Right ventricle myocardium superior (tissue), 1 donor: Measurements from ENCODE around the gene LYPLA2. TPM values are rescaled to one million over a fixed set of nuclear protein-coding genes. Genes with fewer than 3 reads are reported as not detected.
"Not testable (repeated sequence)": the region's sequence is repeated elsewhere in the genome, so short reads cannot be mapped to it uniquely, and the experiment has no call there.

ENCODE experiments used
- ATAC-seq: fragments of 200-7000 bp; cut with Tn5 transposase; one replicate; pipeline ENCODE4 v1.9.1; 2020; ENCODE audit warnings: mild to moderate bottlenecking; ENCODE audit not compliant: poor library complexity
- DNase-seq: peaks from one replicate; pipeline ENCODE4 v3.0.0-alpha.2; 2020
- intact Hi-C: fragments of 100-400 bp; cut with DNase I; formaldehyde crosslinking; loops from one replicate; pipeline ENCODE4 v1.11.2; 2022
- total RNA-seq: library from RNA; stranded (reverse); fragmentation: NEBNext Ultra II Directional; extraction: Animal tissue kit (Norgen Biotek cat#: 25700); gene quantifications from one replicate; pipeline ENCODE4 v1.2.1, GENCODE V29; 2021
- donor health status: DM: no; HTN: yes; CAD: no; lungs with severe emphysema.

The LYPLA2 gene
- total RNA-seq, 1 donor from 2014 or later = 26.8 TPM

GRCh38 chr1:23774174-23774880 is 16.6 kb upstream of the LYPLA2 start:
- DNase-seq = no peak
- ATAC-seq = no peak
- intact Hi-C loops = loop anchor here (5.0 kb wide), 1 partner anchor 93 kb away; the partner anchor contains the start of gene FUCA1

GRCh38 chr1:23776217-23776616 is 14.7 kb upstream of the LYPLA2 start:
- ATAC-seq (no peak), DNase-seq (no peak)
- intact Hi-C loops = no loop called here

- peak; percentile 90 for DNase-seq
- peak; percentile 93 for ATAC-seq
- intact Hi-C loops = no loop called here
Observed at GRCh38 chr1:23777979-23778814, 12.7 kb upstream of the LYPLA2 start, which contains the start of gene PITHD1. TSS of gene PITHD1 (plus strand) at chr1:23778418. CDS start at chr1:23778516, 98 bp downstream.

GRCh38 chr1:23779826-23780371 is 11.0 kb upstream of the LYPLA2 start:
- DNase-seq (no peak), ATAC-seq (no peak)
- intact Hi-C loops = no loop called here

GRCh38 chr1:23783141-23783540 is 7.8 kb upstream of the LYPLA2 start:
- intact Hi-C loops, DNase-seq, ATAC-seq: not testable (repeated sequence)

- ATAC-seq (no peak), DNase-seq (no peak)
- intact Hi-C loops = no loop called here
Observed at GRCh38 chr1:23784846-23785245, 6.1 kb upstream of the LYPLA2 start.

- DNase-seq = no peak
- no peak for ATAC-seq
- intact Hi-C loops = no loop called here
Observed at GRCh38 chr1:23787701-23788100, 3.2 kb upstream of the LYPLA2 start.

GRCh38 chr1:23788695-23789094 is 2.2 kb upstream of the LYPLA2 start:
- intact Hi-C loops = no loop called here
- ATAC-seq (no peak), DNase-seq (no peak)

- ATAC-seq (peak; percentile 2), DNase-seq (no peak)
- intact Hi-C loops = no loop called here
Observed at GRCh38 chr1:23791516-23792047, 637 bp downstream of the LYPLA2 start.

- no peak for ATAC-seq
- DNase-seq = no peak
- intact Hi-C loops = no loop called here
Observed at GRCh38 chr1:23792151-23792945, 1.4 kb downstream of the LYPLA2 start.

- intact Hi-C loops = no loop called here
- DNase-seq (no peak), ATAC-seq (peak; percentile 12)
Observed at GRCh38 chr1:23793018-23793781, 2.3 kb downstream of the LYPLA2 start.

- intact Hi-C loops = no loop called here
- DNase-seq (no peak), ATAC-seq (no peak)
Observed at GRCh38 chr1:23793861-23794731, 3.2 kb downstream of the LYPLA2 start.

GRCh38 chr1:23794732-23795182 is 3.8 kb downstream of the LYPLA2 start:
- DNase-seq, ATAC-seq, intact Hi-C loops: not testable (repeated sequence)

GRCh38 chr1:23795676-23796465 is 4.9 kb downstream of the LYPLA2 start:
- no peak for ATAC-seq
- intact Hi-C loops = no loop called here

GRCh38 chr1:23796466-23797271 is 5.7 kb downstream of the LYPLA2 start:
- intact Hi-C loops = no loop called here
- DNase-seq (no peak), ATAC-seq (no peak)

More at GRCh38 chr1:23795676-23796465, 4.9 kb downstream of the LYPLA2 start:
- DNase-seq = no peak
